ENCODE data around the gene GPR158. TPM values are rescaled to one million over a fixed set of nuclear protein-coding genes. Genes with fewer than 3 reads are reported as not detected.
A peak's percentile ranks its signal among the peaks of the same experiment; 100 is the strongest.

The GPR158 gene
- total and polyA plus RNA-seq, 9 of the 15 experiments (the other 6 are each of a cell fraction or from before 2014, with no cell fraction given) = 4.0 to 7.6 (median 5.0) TPM

GRCh38 chr10:25493122-25493893 is 318.5 kb downstream of the GPR158 start (continued):
- TF ChIP-seq COPS2 (conservative IDR thresholded peaks at IDR 0.05) (no peak), FOXK1 (CRISPR knock-in tag; IDR thresholded peaks at IDR 0.05; ENCODE audit: borderline replicate concordance) (no peak), MEF2A (IDR thresholded peaks at IDR 0.05; ENCODE audit: control insufficient read depth, low read depth, low read length) (no peak), FOS (IDR thresholded peaks at IDR 0.05; ENCODE audit: extremely low read depth, insufficient read length) (peak; percentile 15), NCOA6 (IDR thresholded peaks at IDR 0.05) (peak; percentile 31), NR2C1 (IDR thresholded peaks at IDR 0.05) (0 out of 2 replicates have a peak, but pooled peaks have one; percentile 29), NR2C1 (tag; IDR thresholded peaks at IDR 0.05) (no peak), ERF (CRISPR knock-in tag; IDR thresholded peaks at IDR 0.05) (no peak), KDM1A (IDR thresholded peaks at IDR 0.05) (peak; percentile 71 to 78; a peak in 3 of 4 replicates), THAP7 (CRISPR knock-in tag; IDR thresholded peaks at IDR 0.05) (no peak), ZNF318 (IDR thresholded peaks at IDR 0.05; ENCODE audit: borderline replicate concordance in 1 of 2, low read depth in 1 of 2) (peak in 1 of 2 experiments; percentile 91; a peak in 1 of 4 replicates), MAFK (IDR thresholded peaks at IDR 0.05; ENCODE audit: low read length) (peak; percentile 71), CXXC5 (CRISPR knock-in tag; IDR thresholded peaks at IDR 0.05) (peak; percentile 16; the same call in 1 of the 2 replicates), MEIS2 (IDR thresholded peaks at IDR 0.05; ENCODE audit: partially characterized antibody) (peak; percentile 95), ZNF551 (CRISPR knock-in tag; IDR thresholded peaks at IDR 0.05) (no peak), SFPQ (IDR thresholded peaks at IDR 0.05; ENCODE audit: low read depth, low read length) (no peak)
- TF ChIP-seq, protein P1, sequence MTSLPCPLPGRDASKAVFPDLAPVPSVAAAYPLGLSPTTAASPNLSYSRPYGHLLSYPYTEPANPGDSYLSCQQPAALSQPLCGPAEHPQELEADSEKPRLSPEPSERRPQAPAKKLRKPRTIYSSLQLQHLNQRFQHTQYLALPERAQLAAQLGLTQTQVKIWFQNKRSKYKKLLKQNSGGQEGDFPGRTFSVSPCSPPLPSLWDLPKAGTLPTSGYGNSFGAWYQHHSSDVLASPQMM (CRISPR knock-in tag; IDR thresholded peaks at IDR 0.05) = no peak
